Measurements from ENCODE around the gene PATZ1.
A peak's percentile ranks its signal among the peaks of the same experiment; 100 is the strongest.

- TF ChIP-seq POLR2A (IDR thresholded peaks at IDR 0.05) (peak; percentile 78 to 82), CTCF (IDR thresholded peaks at IDR 0.05) (no peak), POLR2AphosphoS5 (IDR thresholded peaks at IDR 0.05) (peak; percentile 91 to 99 (median 94))
Observed at GRCh38 chr22:31290494-31291471, 55.4 kb downstream of the PATZ1 start.
